OCI-LY3 (cell line): ENCODE measurements around the gene FGD3.
A peak's percentile ranks its signal among the peaks of the same experiment; 100 is the strongest.

Source experiments
- H2AFZ ChIP-seq: fragments of 200-600, 300-600 bp; shearing (Covaris generic); 2 replicates; pipeline ENCODE4 v1.6.0; 2014; ENCODE audit warnings: antibody characterized with exemption, low read depth, low read length
- H3K27ac ChIP-seq: fragments of 200-600, 300-600 bp; sonication (generic); 2 replicates; pipeline ENCODE4 v1.5.1; 2014; ENCODE audit warnings: mild to moderate bottlenecking, low read length, moderate library complexity, mixed read lengths
- H3K27me3 ChIP-seq: fragments of 200-600, 300-600 bp; sonication (generic); 2 replicates; pipeline ENCODE4 v1.6.1; 2014; ENCODE audit warnings: low read depth, low read length, mixed read lengths
- H3K36me3 ChIP-seq: fragments of 200-600, 300-600 bp; sonication (generic); replicated peaks from 2 replicates; pipeline ENCODE3; 2014; ENCODE audit warnings: low read depth, low read length, mixed read lengths
- H3K4me1 ChIP-seq: fragments of 300-600, 200-600 bp; sonication (generic); 2 replicates; pipeline ENCODE4 v1.6.1; 2014; ENCODE audit warnings: low read length, mixed read lengths
- H3K4me2 ChIP-seq: fragments of 200-600, 300-600 bp; sonication (generic); 2 replicates; pipeline ENCODE4 v1.6.1; 2014; ENCODE audit warnings: low read length, mixed read lengths
- H3K4me3 ChIP-seq: fragments of 300-600, 200-600 bp; sonication (generic); 2 replicates; pipeline ENCODE4 v1.5.1; 2014; ENCODE audit warnings: antibody characterized with exemption, mild to moderate bottlenecking, low read length, moderate library complexity
- H3K79me2 ChIP-seq: fragments of 300-600, 200-600 bp; shearing (Covaris generic); 2 replicates; pipeline ENCODE4 v1.6.1; 2014; ENCODE audit warnings: mild to moderate bottlenecking, low read length, mixed read lengths
- H3K9ac ChIP-seq: fragments of 300-600, 200-600 bp; shearing (Covaris generic); 2 replicates; pipeline ENCODE4 v1.6.0; 2014; ENCODE audit warnings: mild to moderate bottlenecking, low read length, moderate library complexity
- H3K9me3 ChIP-seq: fragments of 200-600, 300-600 bp; shearing (Covaris generic); 2 replicates; pipeline ENCODE4 v1.6.1; 2014; ENCODE audit warnings: low read length, mixed read lengths; ENCODE audit not compliant: insufficient read depth
- H4K20me1 ChIP-seq: fragments of 200-600, 300-600 bp; sonication (generic); 2 replicates; pipeline ENCODE4 v1.6.1; 2016; ENCODE audit warnings: low read length, mixed read lengths; ENCODE audit not compliant: insufficient read depth
- CTCF ChIP-seq: fragments of 200-600, 300-600 bp; sonication (generic); IDR thresholded peaks from 2 replicates; pipeline ENCODE4 v1.5.1; 2014; ENCODE audit warnings: antibody characterized with exemption, low read length, low read depth
- EZH2phosphoT487 ChIP-seq: fragments of 200-600 bp; shearing (Covaris generic); IDR thresholded peaks from 2 replicates; pipeline ENCODE4 v1.6.1; 2018; ENCODE audit warnings: antibody characterized with exemption, mixed run types, low read depth

Gene FGD3

GRCh38 chr9:92917176-92917800 is 30.0 kb upstream of the FGD3 start:
- Histone ChIP-seq H4K20me1 (no peaks in the 10 kb centered on the region), H3K27me3 (no peaks in the 10 kb centered on the region), H3K27ac (no peak overlapping the region), H3K4me3 (no peak overlapping the region), H3K9ac (no peak overlapping the region), H3K79me2 (no peaks in the 10 kb centered on the region), H3K4me2 (peak overlapping the region; percentile 11; the same call in 1 of the 2 replicates), H3K36me3 (no peaks in the 10 kb centered on the region), H2AFZ (0 out of 2 replicates have a peak overlapping the region, but pooled peaks have one; percentile 37), H3K4me1 (peaks cover 13% of the 10 kb centered on the region), H3K9me3 (no peaks in the 10 kb centered on the region)
- TF ChIP-seq CTCF = no peak
- TF ChIP-seq EZH2phosphoT487 = no peak

GRCh38 chr9:92920437-92920836 is 26.9 kb upstream of the FGD3 start:
- no peaks in the 10 kb centered on the region for H3K36me3 ChIP-seq
- no peaks in the 10 kb centered on the region for H4K20me1 ChIP-seq
- no peaks in the 10 kb centered on the region for H3K79me2 ChIP-seq
- no peak overlapping the region for H3K4me3 ChIP-seq
- no peak overlapping the region for H3K4me2 ChIP-seq
- H3K27me3 ChIP-seq = no peaks in the 10 kb centered on the region
- peaks cover 13% of the 10 kb centered on the region for H3K4me1 ChIP-seq
- TF ChIP-seq EZH2phosphoT487 (no peak), CTCF (no peak)
- no peak overlapping the region for H3K9ac ChIP-seq
- no peak overlapping the region for H2AFZ ChIP-seq
- H3K9me3 ChIP-seq = no peaks in the 10 kb centered on the region
- no peak overlapping the region for H3K27ac ChIP-seq

GRCh38 chr9:92931606-92932005 is 15.7 kb upstream of the FGD3 start:
- H4K20me1 ChIP-seq = no peaks in the 10 kb centered on the region
- no peaks in the 10 kb centered on the region for H3K79me2 ChIP-seq
- no peaks in the 10 kb centered on the region for H3K27me3 ChIP-seq
- H3K27ac ChIP-seq = no peak overlapping the region
- no peaks in the 10 kb centered on the region for H3K9me3 ChIP-seq
- H3K4me1 ChIP-seq = no peaks in the 10 kb centered on the region
- H3K9ac ChIP-seq = no peak overlapping the region
- no peak overlapping the region for H3K4me2 ChIP-seq
- TF ChIP-seq EZH2phosphoT487 (no peak), CTCF (no peak)
- no peak overlapping the region for H2AFZ ChIP-seq
- no peaks in the 10 kb centered on the region for H3K36me3 ChIP-seq
- H3K4me3 ChIP-seq = no peak overlapping the region

GRCh38 chr9:92934321-92934720 is 13.0 kb upstream of the FGD3 start:
- no peak overlapping the region for H3K9ac ChIP-seq

More at GRCh38 chr9:92934321-92934720, 13.0 kb upstream of the FGD3 start:
- no peak overlapping the region for H3K4me2 ChIP-seq
- H3K27me3 ChIP-seq = peaks cover 11% of the 10 kb centered on the region; the same call in 1 of the 2 replicates
- H3K4me1 ChIP-seq = no peaks in the 10 kb centered on the region
- peak overlapping the region; percentile 52 for H2AFZ ChIP-seq
- H3K27ac ChIP-seq = no peak overlapping the region
- H3K36me3 ChIP-seq = no peaks in the 10 kb centered on the region
- no peaks in the 10 kb centered on the region for H4K20me1 ChIP-seq
- no peaks in the 10 kb centered on the region for H3K79me2 ChIP-seq
- TF ChIP-seq EZH2phosphoT487 (no peak), CTCF (no peak)
- no peak overlapping the region for H3K4me3 ChIP-seq
- H3K9me3 ChIP-seq = no peaks in the 10 kb centered on the region
